Keratinocyte (primary cell): ENCODE results near the gene CCDC141. TPM values are rescaled to one million over a fixed set of nuclear protein-coding genes. Genes with fewer than 3 reads are reported as not detected.

ENCODE experiments used
- DNase-seq: peaks from one replicate; pipeline ENCODE4 v3.0.0-alpha.2; 2011; ENCODE audit warnings: low read depth, missing footprints, low spot score
- FAIRE-seq: peaks from 2 replicates; lab custom pipeline; 2011; peaks lifted over from hg19 to GRCh38; lab: Jason Lieb, UNC
- H2AFZ ChIP-seq: 2 replicates; pipeline ENCODE4 v1.6.0; 2012; ENCODE audit warnings: low read length, control low read depth, inconsistent platforms; ENCODE audit not compliant: control insufficient read depth
- H3K27ac ChIP-seq: 2 replicates; pipeline ENCODE4 v1.5.1; 2011; ENCODE audit warnings: low read length; ENCODE audit not compliant: control insufficient read depth, insufficient read depth
- H3K27me3 ChIP-seq: 3 replicates; pipeline ENCODE4 v1.6.0; 2011; ENCODE audit warnings: low read length; ENCODE audit not compliant: control insufficient read depth, insufficient read depth; ENCODE audit errors: extremely low read depth
- H3K36me3 ChIP-seq, 2 experiments: 2 replicates in 1 of 2; 3 replicates in 1 of 2; pipeline ENCODE4 v1.5.1; 2011; ENCODE audit warnings: low read length in 2 of 2, mild to moderate bottlenecking in 1 of 2; ENCODE audit not compliant: control insufficient read depth in 2 of 2, insufficient read depth in 2 of 2; ENCODE audit errors: extremely low read depth in 1 of 2
- H3K4me1 ChIP-seq: 3 replicates; pipeline ENCODE4 v1.5.1; 2011; ENCODE audit warnings: low read length; ENCODE audit not compliant: control insufficient read depth, insufficient read depth; ENCODE audit errors: extremely low read depth
- H3K4me2 ChIP-seq: 3 replicates; pipeline ENCODE4 v1.6.0; 2011; ENCODE audit warnings: low read depth, low read length; ENCODE audit not compliant: control insufficient read depth, insufficient read depth; ENCODE audit errors: extremely low read depth
- H3K4me3 ChIP-seq, 3 experiments: fragments of 200-600 bp in 1 of 3; sonication (generic) in 1 of 3; 2 replicates in 2 of 3; 3 replicates in 1 of 3; pipeline ENCODE4 v1.5.1; 2011 to 2016; ENCODE audit warnings: low read length in 3 of 3, mild to moderate bottlenecking in 3 of 3, control low read depth in 2 of 3, inconsistent platforms in 1 of 3, low read depth in 1 of 3, mixed read lengths in 1 of 3, mixed run types in 1 of 3, moderate library complexity in 1 of 3; ENCODE audit not compliant: control insufficient read depth in 2 of 3, insufficient read depth in 2 of 3; ENCODE audit errors: extremely low read depth in 1 of 3
- H3K79me2 ChIP-seq: 2 replicates; pipeline ENCODE4 v1.6.0; 2012; ENCODE audit warnings: low read length; ENCODE audit not compliant: control insufficient read depth, insufficient read depth
- H3K9ac ChIP-seq: 3 replicates; pipeline ENCODE4 v1.6.0; 2011; ENCODE audit warnings: low read length; ENCODE audit not compliant: control insufficient read depth, insufficient read depth; ENCODE audit errors: extremely low read depth
- H3K9me1 ChIP-seq: 3 replicates; pipeline ENCODE4 v1.6.0; 2011; ENCODE audit warnings: low read length; ENCODE audit not compliant: control insufficient read depth, insufficient read depth; ENCODE audit errors: extremely low read depth
- H3K9me3 ChIP-seq: 2 replicates; pipeline ENCODE4 v1.5.1; 2012; ENCODE audit warnings: low read depth, low read length; ENCODE audit not compliant: control insufficient read depth
- H4K20me1 ChIP-seq: 3 replicates; pipeline ENCODE4 v1.6.0; 2011; ENCODE audit warnings: low read length; ENCODE audit not compliant: control insufficient read depth, insufficient read depth; ENCODE audit errors: extremely low read depth
- CTCF ChIP-seq, 3 experiments: IDR thresholded peaks in 1 of 3; conservative IDR thresholded peaks in 1 of 3; optimal IDR thresholded peaks in 1 of 3; 2 replicates in 2 of 3; 3 replicates in 1 of 3; pipeline versions ENCODE3 to v1.5.1; 2011; ENCODE audit warnings: low read length in 3 of 3, mild to moderate bottlenecking in 3 of 3, moderate library complexity in 2 of 3, control low read depth in 1 of 3, inconsistent platforms in 1 of 3; ENCODE audit not compliant: insufficient read depth in 2 of 3; ENCODE audit errors: extremely low read depth in 1 of 3
- EZH2 ChIP-seq: IDR thresholded peaks from one replicate; pipeline ENCODE4 v1.6.1; 2012; ENCODE audit warnings: inconsistent platforms, mild to moderate bottlenecking, low read length, moderate library complexity
- dilution Hi-C: fragments of 300-500 bp; cut with MboI; formaldehyde crosslinking; loops from one replicate; pipeline ENCODE4 v1.7.0; 2020; ENCODE audit warnings: low sequenced_read_pairs; ENCODE audit not compliant: extremely low pct_ligation_motif_present
- polyA plus RNA-seq, 5 experiments: library from polyadenylated mRNA; depleted of rRNA in 3 of 5; stranded (reverse) in 3 of 5; stranded (forward) in 1 of 5; unstranded in 1 of 5; fragments of >200 nt; gene quantifications; 1 replicate in 1 of 5; 2 replicates in 3 of 5; 3 replicates in 1 of 5; pipeline versions ENCODE4 v1.2.1 to v1.2.3, GENCODE V29; 2011 to 2012; ENCODE audit warnings: missing spikeins in 2 of 5, low read depth in 1 of 5, low replicate concordance in 1 of 5

Gene CCDC141
- polyA plus RNA-seq, 1 donor (not counting 4 experiments of a cell fraction or from before 2014, with no cell fraction given) = not detected

GRCh38 chr2:178810422-178810821 lies 239.5 kb downstream of the CCDC141 start:
- Histone ChIP-seq H4K20me1 (no peaks in the 10 kb centered on the region), H3K27me3 (no peaks in the 10 kb centered on the region), H3K4me1 (no peaks in the 10 kb centered on the region), H2AFZ (no peak overlapping the region), H3K9me3 (no peaks in the 10 kb centered on the region), H3K79me2 (no peaks in the 10 kb centered on the region), H3K27ac (no peak overlapping the region), H3K9me1 (no peaks in the 10 kb centered on the region), H3K4me3 (no peak overlapping the region), H3K4me2 (no peak overlapping the region), H3K36me3 (no peaks in the 10 kb centered on the region), H3K9ac (no peak overlapping the region)
- no peak for TF ChIP-seq EZH2
- TF ChIP-seq CTCF (optimal IDR thresholded peaks at IDR 0.05 in 1 of 3, IDR thresholded peaks at IDR 0.05 in 1 of 3, conservative IDR thresholded peaks at IDR 0.05 in 1 of 3; ENCODE audit: extremely low read depth in 1 of 3, insufficient read depth in 2 of 3, low read length in 3 of 3) = no peak
- no peak for FAIRE-seq
- DNase-seq = no peak
- dilution Hi-C loops = loop anchor here (25.0 kb wide), 1 partner anchor 102 kb away; no protein-coding TSS in a partner anchor

GRCh38 chr2:178807227-178808008 lies 242.5 kb downstream of the CCDC141 start, which contains the start of gene TTN:
TSS of gene TTN (minus strand) at chr2:178807423. CDS start at chr2:178804642, 2,781 bp downstream.
- DNase-seq (no peak), FAIRE-seq (no peak)
- Histone ChIP-seq H3K9me3 (no peaks in the 10 kb centered on the region), H3K36me3 (no peaks in the 10 kb centered on the region), H3K79me2 (no peaks in the 10 kb centered on the region), H3K9ac (no peak within 1 kb of the TSS), H3K27ac (no peak within 1 kb of the TSS), H2AFZ (no peak within 1 kb of the TSS), H3K4me3 (no peak within 1 kb of the TSS), H3K4me1 (no peaks in the 10 kb centered on the region), H3K4me2 (no peak within 1 kb of the TSS), H3K27me3 (no peaks in the 10 kb centered on the region), H4K20me1 (no peaks in the 10 kb centered on the region), H3K9me1 (no peaks in the 10 kb centered on the region)
- TF ChIP-seq EZH2 (no peak), CTCF (optimal IDR thresholded peaks at IDR 0.05 in 1 of 3, IDR thresholded peaks at IDR 0.05 in 1 of 3, conservative IDR thresholded peaks at IDR 0.05 in 1 of 3; ENCODE audit: extremely low read depth in 1 of 3, insufficient read depth in 2 of 3, low read length in 3 of 3) (no peak)
- dilution Hi-C loops = loop anchor here (25.0 kb wide), 1 partner anchor 105 kb away; no protein-coding TSS in a partner anchor
